Lung microvascular endothelial cell (primary cell): ENCODE measurements around the gene ACAD10. TPM values are rescaled to one million over a fixed set of nuclear protein-coding genes. Genes with fewer than 3 reads are reported as not detected.

Experiments used
- total RNA-seq: library from RNA; depleted of rRNA; stranded (reverse); fragments of >200 nt; gene quantifications from 2 replicates; pipeline ENCODE4 v1.2.1, GENCODE V29; 2014

ACAD10 gene
- total RNA-seq, 1 donor from 2014 or later: 8.3 TPM

Other genes starting within 250 kb of the ACAD10 start
- gene ATXN2, start 86.7 kb upstream of the ACAD10 start, total RNA-seq: 9.6 and 23.0 TPM in 2 replicates
- 12.2 and 15.9 TPM in 2 replicates for gene BRAP, start 97 bp upstream of the ACAD10 start, total RNA-seq
- gene ALDH2, start 80.9 kb downstream of the ACAD10 start, total RNA-seq: 28.5 and 49.0 TPM in 2 replicates
- gene MAPKAPK5, start 156.2 kb downstream of the ACAD10 start, total RNA-seq: 13.5 and 18.5 TPM in 2 replicates